Measurements from ENCODE around the gene ZNF256.
"Not testable (repeated sequence)": the region's sequence is repeated elsewhere in the genome, so short reads cannot be mapped to it uniquely, and the experiment has no call there.

Gene ZNF256

GRCh38 chr19:57927587-57927986, 19.9 kb downstream of the ZNF256 start:
- Mint-ChIP-seq H3K9me3 (peaks cover 51% of the 10 kb centered on the region), H3K27ac (no peak overlapping the region), H3K4me1 (ENCODE audit: low read depth) (no peaks in the 10 kb centered on the region), H3K4me3 (no peak overlapping the region), H3K27me3 (ENCODE audit: low read depth) (no peaks in the 10 kb centered on the region), H3K36me3 (ENCODE audit: low read depth) (peaks cover 10% of the 10 kb centered on the region)
- no peak for DNase-seq (ENCODE audit: low spot score)

GRCh38 chr19:57916168-57916995, 31.1 kb downstream of the ZNF256 start, which contains the start of gene ZNF417:
TSS of gene ZNF417 (minus strand) at chr19:57916592. CDS start at chr19:57916411, 181 bp downstream.
- H3K36me3 Mint-ChIP-seq (ENCODE audit: low read depth), result peaks cover 49% of the 10 kb centered on the region
- H3K4me3 Mint-ChIP-seq, result peak within 1 kb of the TSS; percentile 93

GRCh38 chr19:57914531-57914930, 33.0 kb downstream of the ZNF256 start:
- Mint-ChIP-seq H3K4me1 (ENCODE audit: low read depth) (peaks cover 13% of the 10 kb centered on the region), H3K27me3 (ENCODE audit: low read depth) (no peaks in the 10 kb centered on the region), H3K36me3 (ENCODE audit: low read depth) (peaks cover 62% of the 10 kb centered on the region), H3K27ac (no peak overlapping the region), H3K9me3 (peaks cover 60% of the 10 kb centered on the region), H3K4me3 (peak overlapping the region; percentile 93)
- DNase-seq (ENCODE audit: low spot score), result no peak

More at GRCh38 chr19:57916168-57916995, 31.1 kb downstream of the ZNF256 start, which contains the start of gene ZNF417:
- peak; percentile 86 for DNase-seq (ENCODE audit: low spot score)
- Mint-ChIP-seq H3K4me1 (ENCODE audit: low read depth) (peaks cover 13% of the 10 kb centered on the region), H3K9me3 (peaks cover 64% of the 10 kb centered on the region), H3K27ac (peak within 1 kb of the TSS; percentile 94)
- H3K27me3 Mint-ChIP-seq (ENCODE audit: low read depth), result not testable (repeated sequence)

- no peak for DNase-seq (ENCODE audit: low spot score)
- H3K4me3 Mint-ChIP-seq, result no peak overlapping the region
- H3K36me3 Mint-ChIP-seq (ENCODE audit: low read depth), result peaks cover 68% of the 10 kb centered on the region
- H3K27ac Mint-ChIP-seq, result no peak overlapping the region
- H3K27me3 Mint-ChIP-seq (ENCODE audit: low read depth), result no peaks in the 10 kb centered on the region
- H3K9me3 Mint-ChIP-seq, result peaks cover 61% of the 10 kb centered on the region
- H3K4me1 Mint-ChIP-seq (ENCODE audit: low read depth), result no peaks in the 10 kb centered on the region
Observed at GRCh38 chr19:57907394-57907793, 40.1 kb downstream of the ZNF256 start.

- peaks cover 52% of the 10 kb centered on the region for H3K9me3 Mint-ChIP-seq
- H3K36me3 Mint-ChIP-seq (ENCODE audit: low read depth), result peaks cover 53% of the 10 kb centered on the region
- no peaks in the 10 kb centered on the region for H3K27me3 Mint-ChIP-seq (ENCODE audit: low read depth)
- DNase-seq (ENCODE audit: low spot score), result no peak
- H3K4me3 Mint-ChIP-seq, result no peak overlapping the region
- H3K27ac Mint-ChIP-seq, result no peak overlapping the region
- H3K4me1 Mint-ChIP-seq (ENCODE audit: low read depth), result no peaks in the 10 kb centered on the region
Observed at GRCh38 chr19:57905258-57905657, 42.2 kb downstream of the ZNF256 start.

GRCh38 chr19:57903618-57904184, 43.8 kb downstream of the ZNF256 start:
- peaks cover 44% of the 10 kb centered on the region for H3K36me3 Mint-ChIP-seq (ENCODE audit: low read depth)
- peaks cover 52% of the 10 kb centered on the region for H3K9me3 Mint-ChIP-seq

GRCh38 chr19:57900311-57900710, 47.2 kb downstream of the ZNF256 start:
- Mint-ChIP-seq H3K9me3 (peaks cover 50% of the 10 kb centered on the region), H3K4me1 (ENCODE audit: low read depth) (no peaks in the 10 kb centered on the region), H3K36me3 (ENCODE audit: low read depth) (peaks cover 21% of the 10 kb centered on the region), H3K4me3 (no peak overlapping the region), H3K27ac (no peak overlapping the region), H3K27me3 (ENCODE audit: low read depth) (no peaks in the 10 kb centered on the region)
- no peak for DNase-seq (ENCODE audit: low spot score)

More at GRCh38 chr19:57903618-57904184, 43.8 kb downstream of the ZNF256 start:
- Mint-ChIP-seq H3K4me3 (no peak overlapping the region), H3K27me3 (ENCODE audit: low read depth) (no peaks in the 10 kb centered on the region), H3K27ac (no peak overlapping the region), H3K4me1 (ENCODE audit: low read depth) (no peaks in the 10 kb centered on the region)
- DNase-seq (ENCODE audit: low spot score), result no peak

All from T-helper 2 cell treated with Interferon-gamma antibody and Interleukin-4, amounts not matched to agents 5 μg/mL and 100 μg/mL, for 36 hours (primary cell).